G401 (cell line): ENCODE measurements around the gene PGC. TPM values are rescaled to one million over a fixed set of nuclear protein-coding genes. Genes with fewer than 3 reads are reported as not detected.
"Not testable (repeated sequence)": the region's sequence is repeated elsewhere in the genome, so short reads cannot be mapped to it uniquely, and the experiment has no call there.

Source experiments
- DNase-seq: peaks from one replicate; pipeline ENCODE4 v3.0.0-alpha.2; 2015; ENCODE audit warnings: low spot score
- in situ Hi-C: cut with HindIII; loops from 2 replicates; pipeline ENCODE4 v1.10.0; 2016; ENCODE audit warnings: low sequenced_read_pairs, mixed read lengths
- total RNA-seq: library from RNA; depleted of rRNA; stranded (reverse); fragments of >200 nt; shearing (Covaris generic); gene quantifications from 2 replicates; pipeline ENCODE4 v1.2.3, GENCODE V29; 2014

The PGC gene
- total RNA-seq, 1 experiment from 2014 or later: not detected

DNA sequence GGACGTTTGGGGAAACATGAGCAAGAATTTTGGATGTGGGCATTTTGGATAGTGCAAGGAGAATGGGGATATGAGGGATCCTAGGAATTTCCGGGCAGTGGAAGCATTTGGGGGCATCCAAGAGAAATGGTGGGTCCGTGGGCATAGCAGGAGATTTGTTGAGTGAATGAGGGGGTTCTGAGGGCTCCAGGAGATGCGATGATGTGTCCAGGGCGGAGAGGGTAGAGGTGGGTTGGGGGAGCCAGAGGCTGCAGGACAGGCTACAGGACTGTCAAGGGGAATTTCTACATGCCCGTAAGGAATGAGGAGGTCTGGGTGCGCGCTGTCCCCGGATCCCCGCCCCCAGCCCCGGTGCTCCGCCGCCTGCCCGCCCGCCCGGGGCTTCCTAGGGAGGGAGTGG, 32.1 kb upstream of the PGC start:
- peak; percentile 13 for DNase-seq
- in situ Hi-C loops: loop anchor here (25.0 kb wide), 1 partner anchor 258 kb away; no protein-coding TSS in a partner anchor

DNA sequence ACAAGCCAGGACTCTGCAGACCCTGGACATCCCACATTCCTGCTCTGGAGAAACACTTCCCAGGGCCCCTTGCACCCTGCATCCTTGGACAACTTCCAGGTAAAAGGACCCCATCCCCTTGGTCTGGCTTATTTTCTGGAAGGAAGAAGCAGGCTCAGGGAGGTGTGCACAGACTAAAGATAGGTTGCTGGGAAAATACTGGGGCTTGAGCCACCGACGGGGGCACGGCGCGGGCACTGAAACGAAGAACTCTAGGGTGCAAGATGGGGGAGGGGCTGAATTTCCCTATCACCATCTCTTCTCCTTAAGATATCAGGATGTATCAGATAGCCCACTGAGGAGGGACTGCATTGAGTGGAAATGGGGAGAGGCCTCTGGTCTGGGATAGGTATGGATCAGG, 31.7 kb upstream of the PGC start:
- in situ Hi-C loops: loop anchor here (25.0 kb wide), 1 partner anchor 258 kb away; no protein-coding TSS in a partner anchor
- DNase-seq: no peak

DNA sequence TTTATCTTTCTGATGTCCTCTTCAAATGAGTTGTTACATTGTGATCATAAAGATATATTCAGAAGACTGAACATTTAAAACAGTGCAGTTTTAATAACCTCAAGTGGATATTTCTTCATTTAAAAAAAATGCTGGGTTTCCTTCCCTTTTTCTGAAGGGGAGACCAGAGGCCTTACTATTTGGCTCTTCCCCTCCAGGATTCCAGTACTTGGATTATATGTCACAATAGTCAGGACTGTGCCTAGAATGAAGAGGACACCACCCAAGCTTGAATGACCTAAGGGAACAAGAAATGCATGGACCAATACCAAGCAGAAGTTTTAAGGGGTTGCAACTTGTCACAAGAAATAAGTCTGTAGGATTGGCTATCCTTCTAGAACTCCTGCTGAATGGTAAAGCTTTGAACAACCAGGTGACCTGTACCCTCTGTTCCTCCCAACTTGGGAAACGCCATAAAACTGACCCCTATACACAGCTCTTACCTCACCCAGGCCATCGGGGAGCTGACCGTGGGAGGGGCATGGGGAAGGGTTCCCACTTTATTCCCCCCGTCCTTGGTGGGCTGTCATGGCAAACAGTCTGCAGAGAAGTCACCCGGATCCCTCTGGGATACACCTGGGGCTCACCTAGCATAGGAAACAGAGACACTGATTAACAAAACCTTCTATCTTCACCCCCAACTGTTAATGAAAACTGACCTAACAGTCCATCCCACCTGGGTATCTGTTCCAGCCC, 30.5 kb upstream of the PGC start:
- DNase-seq: no peak
- in situ Hi-C loops: loop anchor here (25.0 kb wide), 1 partner anchor 260 kb away; no protein-coding TSS in a partner anchor

DNA sequence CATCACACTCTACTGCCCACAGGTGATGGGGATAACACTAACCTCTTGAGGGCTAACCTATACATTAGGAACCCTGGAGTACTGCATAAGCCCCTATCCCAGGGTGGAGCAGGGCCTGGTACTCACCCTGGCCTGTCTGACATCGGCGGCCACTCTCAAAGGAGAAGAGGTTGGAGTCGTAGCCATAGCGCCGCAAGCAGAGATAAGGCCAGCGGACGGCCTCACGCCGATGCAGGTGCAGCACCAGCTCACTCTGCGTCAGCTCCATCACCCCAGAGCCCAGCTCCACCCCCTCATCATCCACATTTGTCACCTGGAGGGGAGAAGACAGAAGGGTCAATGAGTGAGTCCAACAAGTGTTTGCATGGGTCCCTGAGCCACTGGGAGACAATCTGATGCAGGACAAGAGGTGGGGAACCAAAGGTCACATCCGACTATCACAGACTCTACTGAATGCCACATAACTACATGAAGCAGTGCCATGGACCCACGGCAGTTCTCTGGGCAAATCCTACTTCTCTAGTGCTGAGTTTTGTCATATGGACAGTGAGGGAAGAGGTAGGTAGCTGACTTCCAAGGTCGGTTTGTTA, 28.2 kb upstream of the PGC start:
- in situ Hi-C loops: loop anchor here (25.0 kb wide), 1 partner anchor 262 kb away; no protein-coding TSS in a partner anchor
- no peak for DNase-seq

DNA sequence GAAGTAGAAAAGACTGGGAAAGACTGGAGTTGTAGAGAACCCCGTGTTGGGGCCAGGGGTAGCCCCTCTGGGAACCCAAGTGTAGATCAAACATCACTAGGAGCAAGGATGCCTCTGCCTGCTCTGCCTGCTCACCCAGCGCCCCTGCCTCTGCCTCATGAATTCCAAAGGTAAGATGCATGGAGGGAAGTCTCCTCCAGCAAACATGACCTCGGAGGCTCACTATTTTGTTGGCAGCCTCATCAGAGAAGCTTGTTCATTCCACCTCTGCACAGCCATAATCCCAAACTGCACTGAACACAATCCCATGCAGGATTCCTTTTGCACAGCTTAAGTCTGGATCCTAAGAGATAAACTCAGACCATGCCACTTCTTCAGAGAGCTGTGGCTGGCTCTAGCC, 27.6 kb upstream of the PGC start:
- in situ Hi-C loops: loop anchor here (25.0 kb wide), 1 partner anchor 262 kb away; no protein-coding TSS in a partner anchor

DNA sequence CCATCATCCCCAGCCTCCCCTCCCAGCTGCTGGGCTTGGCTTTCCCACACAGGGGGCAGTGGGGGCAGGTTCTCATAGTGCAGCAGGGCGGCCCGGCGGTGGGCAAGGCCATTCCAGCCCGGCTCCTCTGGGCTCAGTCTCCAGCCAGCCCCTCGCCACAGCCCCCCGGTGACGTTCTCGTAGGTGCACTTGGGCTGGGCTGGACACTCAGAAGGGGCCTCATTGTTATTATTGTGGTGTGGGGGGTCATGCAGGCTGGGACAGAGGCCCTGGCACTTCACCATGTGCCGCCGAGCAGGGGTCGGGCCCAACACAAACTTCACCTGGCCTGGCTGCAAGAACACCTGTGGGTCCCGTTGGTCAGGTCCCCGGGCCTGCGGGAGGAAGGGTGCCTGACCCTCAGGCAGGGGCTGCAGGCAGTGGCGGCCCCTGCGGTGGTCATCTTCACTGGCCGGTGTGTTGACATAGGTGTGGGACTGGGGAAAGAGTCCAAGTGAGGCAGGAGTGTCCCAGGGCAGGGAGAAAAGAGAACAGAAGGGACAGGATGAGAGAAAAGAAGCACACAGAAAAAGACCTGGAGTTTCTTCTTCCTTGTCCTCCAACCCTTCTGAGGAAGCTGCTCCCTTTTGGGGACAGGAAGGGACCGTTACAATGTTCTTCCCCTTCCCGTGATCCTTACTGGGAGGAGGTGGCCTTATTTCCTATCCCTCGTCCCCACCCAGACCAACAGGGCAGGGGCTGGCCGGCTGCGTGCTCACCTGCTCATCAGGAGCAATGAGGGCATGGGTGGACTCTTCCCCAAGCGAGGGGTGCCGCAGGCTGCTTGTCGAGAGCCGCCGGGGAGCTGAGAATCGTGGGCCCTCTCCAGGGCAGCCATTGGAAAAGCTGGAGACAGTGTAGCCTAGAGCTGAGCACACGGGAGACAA, 24.1 kb upstream of the PGC start:
- in situ Hi-C loops: no loop called here
- no peak for DNase-seq

More for the DNA sequence above, 27.6 kb upstream of the PGC start:
- no peak for DNase-seq

DNA sequence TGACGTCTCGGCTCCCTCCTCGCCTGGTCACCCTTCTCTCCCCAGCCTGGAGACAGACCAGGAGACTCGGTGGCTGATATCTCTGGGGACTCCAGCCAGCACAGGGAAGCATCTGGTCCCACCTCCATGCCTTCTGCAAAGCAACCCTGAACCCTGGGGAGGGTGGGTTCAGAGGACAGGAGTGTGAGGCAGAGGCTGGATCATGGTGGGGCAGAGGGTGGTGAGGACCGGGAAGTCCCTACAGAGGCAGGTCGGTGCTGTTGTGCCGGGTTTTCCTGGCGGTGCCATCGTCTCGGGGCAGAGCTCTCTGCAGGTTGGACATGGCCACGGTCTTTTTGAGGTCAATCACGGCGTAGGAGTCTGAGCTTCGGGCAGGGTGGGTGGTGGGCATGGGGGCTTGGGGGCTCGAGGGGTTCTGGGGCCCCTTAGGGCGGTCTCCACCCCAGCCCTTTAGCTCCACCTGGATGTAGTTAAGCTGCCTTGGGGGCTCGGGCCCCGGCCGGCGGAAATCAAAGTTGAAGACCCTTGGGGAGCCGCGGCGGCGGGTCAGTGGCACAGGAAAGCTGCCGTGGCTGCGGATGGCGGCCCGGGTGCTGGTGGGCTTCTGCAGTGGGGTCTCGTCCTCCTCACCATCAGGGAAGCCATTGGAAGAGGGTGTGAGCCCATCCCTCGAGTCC, 23.3 kb upstream of the PGC start:
- in situ Hi-C loops: no loop called here

DNA sequence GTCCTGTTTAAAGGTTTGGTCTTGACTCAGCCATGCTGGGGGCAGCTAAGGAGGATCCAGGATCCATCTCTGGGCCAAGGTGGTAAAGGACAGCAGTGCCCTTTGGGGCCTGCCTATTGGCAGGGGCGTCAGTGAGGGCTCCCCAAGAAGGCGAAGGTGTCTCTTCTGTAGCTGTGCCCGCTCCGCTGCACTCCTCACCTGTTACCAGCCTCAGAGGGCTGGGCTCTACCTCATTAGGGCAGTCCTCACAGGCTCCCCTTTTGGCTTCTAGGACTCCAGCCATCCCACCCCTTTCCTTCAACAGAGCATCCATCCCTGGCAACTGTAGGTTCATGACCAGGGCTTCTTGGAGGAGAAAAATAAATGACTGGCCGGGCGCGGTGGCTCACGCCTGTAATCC, 22.2 kb upstream of the PGC start:
- DNase-seq: no peak
- in situ Hi-C loops: no loop called here

More for the DNA sequence above, 23.3 kb upstream of the PGC start:
- DNase-seq: no peak

DNA sequence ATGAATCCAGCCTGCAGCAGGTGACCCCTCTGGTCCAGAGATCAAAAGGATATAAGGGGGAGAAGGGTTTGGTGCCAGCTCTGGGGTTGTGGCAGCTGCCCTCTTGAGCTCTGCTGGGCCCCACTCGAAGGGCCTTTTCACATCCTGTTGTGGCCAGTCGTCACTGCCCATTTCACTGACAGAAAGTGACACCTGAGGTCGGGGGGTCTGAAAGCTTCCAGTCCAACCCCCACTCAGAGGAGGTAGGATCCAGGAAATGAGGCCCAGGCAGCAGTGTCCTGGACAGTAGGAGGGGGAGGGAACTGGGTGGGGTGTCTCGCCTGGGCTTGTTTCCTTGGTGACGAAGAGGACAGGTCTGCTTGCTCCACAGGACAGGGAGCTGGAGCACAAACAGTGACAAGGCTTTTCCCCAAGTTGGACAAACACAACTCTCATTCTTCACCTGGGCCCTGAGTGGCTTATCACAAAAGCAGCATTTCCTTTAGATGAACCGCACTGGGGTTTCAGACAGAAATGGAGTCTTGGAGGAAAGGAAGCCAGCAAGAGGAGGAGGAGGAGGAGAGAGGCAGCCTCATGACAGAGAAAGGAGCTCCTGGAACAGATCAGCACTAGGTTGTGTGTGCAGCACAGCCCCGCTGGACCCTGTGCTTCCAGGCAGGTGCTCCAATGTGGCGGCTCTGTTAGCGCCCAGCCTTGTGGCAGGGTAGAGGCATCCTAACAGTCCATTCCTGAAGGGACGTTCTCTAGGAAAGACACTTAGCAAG, 21.5 kb upstream of the PGC start:
- in situ Hi-C loops: no loop called here

DNA sequence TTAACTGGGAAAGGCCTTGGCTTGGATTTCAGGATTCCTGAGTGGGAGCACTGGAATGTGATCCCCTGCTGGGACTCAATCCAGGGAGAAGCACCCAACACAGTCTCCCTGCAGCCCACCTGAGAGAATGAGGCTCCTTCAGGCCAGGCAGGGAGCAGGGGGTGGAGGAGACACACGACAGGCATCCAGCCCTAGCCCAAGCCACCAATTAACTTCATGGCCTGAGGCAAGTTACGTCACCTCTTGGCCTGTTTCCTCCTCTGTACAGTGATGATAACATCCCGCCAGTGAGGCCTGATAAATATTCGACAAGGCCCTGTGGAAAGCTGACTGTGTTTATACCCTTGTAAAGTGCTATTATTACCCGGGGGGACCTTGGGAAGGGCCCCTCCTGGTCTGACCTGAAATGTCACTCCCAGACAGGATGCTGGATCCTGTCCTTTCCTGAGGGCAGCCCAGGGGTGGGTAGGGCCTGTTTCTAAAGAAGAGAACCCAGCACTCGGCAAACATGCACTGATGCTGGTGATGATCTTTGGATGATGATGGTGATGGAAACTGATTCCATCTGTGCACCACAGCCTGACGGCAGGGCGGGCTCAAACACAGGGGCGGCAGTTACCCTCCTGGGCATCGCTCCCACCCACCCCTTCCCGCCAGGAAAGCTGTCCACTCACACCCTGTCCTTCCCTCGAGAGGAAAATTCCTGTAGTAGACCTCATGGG, 20.1 kb upstream of the PGC start:
- in situ Hi-C loops: no loop called here
- no peak for DNase-seq

More for the DNA sequence above, 21.5 kb upstream of the PGC start:
- no peak for DNase-seq

DNA sequence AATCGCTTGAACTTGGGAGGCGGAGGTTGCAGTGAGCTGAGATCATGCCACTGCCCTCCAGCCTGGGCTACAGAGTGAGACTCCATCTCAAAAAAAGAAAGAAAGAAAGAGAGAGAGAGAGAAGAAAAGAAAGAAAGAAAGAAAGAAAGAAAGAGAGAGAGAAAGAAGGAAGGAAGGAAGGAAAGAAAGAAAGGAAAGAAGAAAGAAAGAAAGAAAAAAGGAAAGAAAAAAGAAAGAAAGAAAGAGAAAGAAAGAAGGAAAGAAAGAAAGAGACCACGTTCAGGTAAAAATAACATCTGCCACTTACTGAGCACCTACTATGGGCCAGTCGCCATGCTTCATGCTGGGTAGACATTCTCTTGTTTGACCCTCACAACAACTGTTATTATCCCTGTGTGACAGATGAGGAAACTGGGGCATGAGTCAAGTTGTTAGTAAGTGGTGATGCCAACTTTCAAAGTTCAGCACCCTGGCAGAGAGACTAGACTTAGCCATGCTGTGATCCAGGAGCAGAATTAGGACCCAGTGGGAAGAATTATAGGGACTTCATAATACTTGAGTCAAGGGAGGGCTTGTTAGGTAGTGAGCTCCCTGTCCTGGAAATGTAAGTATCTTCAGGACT, 19.0 kb upstream of the PGC start:
- DNase-seq, in situ Hi-C loops: not testable (repeated sequence)

DNA sequence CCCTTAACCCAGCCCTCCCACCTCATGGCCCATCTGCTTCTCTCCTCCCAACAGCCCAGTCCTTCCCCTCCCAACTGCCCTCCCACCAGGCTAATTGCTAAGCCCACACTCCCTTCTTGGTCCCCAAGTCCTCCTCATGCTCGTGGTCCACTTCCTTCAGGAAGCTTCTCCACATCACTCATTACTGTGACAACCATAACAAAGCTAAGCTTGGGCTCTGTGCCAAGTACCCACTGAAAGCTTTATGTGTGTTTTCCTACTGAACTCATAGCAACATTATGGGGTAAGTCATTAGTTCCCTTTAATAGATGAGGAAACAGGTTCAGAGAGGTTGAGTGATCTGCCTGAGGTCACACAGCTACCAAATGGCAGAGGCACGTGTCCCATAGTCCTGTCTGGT, 16.3 kb upstream of the PGC start:
- in situ Hi-C loops: no loop called here
- no peak for DNase-seq

DNA sequence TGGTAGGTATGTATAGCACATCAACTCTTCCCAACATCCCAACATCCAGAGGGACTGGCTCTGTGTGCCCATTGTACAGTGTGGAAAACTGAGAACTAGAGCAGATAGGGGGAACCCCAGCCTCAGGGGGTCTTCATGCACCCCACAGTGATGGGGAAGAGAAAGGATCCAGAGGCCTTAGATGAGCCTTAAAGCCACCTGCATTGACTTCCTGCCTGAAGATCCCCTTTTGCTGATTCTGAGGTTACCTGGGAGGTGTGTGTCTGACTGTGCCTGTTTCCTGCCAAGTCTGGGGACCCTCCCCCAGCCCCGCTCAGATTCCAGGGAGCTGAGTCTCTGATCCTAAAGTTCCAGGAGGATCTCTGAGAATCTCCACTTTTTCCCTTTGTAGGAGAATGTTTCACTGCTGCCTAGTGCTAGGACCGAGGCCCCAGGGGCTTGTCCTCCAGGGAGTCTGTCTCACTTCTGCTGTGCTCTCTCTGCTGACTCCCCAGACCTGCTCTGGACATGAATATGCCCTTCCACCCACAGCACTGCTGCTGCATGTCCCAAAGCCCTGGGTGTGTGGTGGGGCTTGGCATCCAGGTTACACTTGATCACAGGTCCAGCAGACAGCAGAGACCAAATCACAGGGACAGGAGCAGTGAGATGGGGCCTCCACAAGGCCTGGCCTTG, 12.8 kb upstream of the PGC start:
- in situ Hi-C loops: no loop called here
- DNase-seq: no peak

DNA sequence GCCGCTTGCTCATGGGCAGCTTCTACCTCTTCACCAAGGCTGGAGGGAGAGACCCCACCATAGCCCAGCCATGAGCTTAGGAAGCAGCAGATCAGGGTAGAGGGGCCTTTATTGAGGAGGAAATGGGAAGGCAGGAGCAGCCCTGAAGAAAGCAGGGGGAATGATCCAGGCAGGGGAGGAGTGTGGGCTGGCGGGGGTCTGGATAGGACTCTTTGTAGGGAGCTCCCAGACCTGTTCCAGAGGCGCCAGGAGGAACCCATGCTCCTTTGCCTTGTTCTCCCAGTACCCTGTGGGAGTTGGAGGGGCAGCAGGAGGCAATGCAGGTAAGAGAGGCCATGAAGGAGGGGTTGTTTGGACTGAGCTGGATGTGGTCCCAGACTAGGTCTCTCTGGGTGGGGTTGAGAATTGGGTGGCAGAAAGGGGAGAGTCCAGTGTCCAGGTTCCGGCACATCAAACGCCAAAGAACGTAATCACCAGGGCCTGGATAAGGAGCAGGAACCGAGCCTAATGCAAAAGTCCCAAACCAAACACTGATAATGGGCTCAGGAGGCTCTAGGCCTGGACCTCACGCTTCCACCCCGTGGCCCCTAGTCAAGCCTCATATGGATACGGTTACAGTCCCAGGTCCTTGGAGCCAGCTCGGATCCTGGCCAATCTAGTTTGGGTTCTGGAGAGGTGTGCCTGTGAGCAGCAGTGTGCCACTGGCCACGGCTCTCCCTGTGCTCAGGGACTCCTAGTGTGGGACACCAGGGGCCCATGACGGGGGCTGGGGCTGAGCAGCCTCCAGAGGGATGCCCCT, 12.1 kb upstream of the PGC start:
- DNase-seq: no peak
- in situ Hi-C loops: no loop called here

DNA sequence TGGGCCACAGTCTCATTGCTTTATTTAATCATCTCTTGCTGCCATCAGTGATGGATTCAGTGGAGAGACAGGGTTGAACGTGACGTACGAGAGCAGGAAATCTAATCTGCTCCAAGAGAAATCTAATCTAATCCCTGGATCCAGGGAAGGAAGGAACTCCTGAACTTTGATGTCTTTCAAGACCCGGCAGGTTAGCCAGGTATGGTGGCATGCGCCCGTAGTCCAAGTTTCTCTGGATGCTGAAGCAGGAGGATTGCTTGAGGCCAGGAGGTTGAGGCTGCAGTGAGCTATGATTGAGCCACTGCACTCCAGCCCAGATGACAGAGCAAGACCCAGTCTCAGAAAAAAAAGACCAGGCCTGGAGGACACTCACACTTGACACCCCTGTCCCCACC, 11.4 kb upstream of the PGC start:
- in situ Hi-C loops: no loop called here
- DNase-seq: no peak

DNA sequence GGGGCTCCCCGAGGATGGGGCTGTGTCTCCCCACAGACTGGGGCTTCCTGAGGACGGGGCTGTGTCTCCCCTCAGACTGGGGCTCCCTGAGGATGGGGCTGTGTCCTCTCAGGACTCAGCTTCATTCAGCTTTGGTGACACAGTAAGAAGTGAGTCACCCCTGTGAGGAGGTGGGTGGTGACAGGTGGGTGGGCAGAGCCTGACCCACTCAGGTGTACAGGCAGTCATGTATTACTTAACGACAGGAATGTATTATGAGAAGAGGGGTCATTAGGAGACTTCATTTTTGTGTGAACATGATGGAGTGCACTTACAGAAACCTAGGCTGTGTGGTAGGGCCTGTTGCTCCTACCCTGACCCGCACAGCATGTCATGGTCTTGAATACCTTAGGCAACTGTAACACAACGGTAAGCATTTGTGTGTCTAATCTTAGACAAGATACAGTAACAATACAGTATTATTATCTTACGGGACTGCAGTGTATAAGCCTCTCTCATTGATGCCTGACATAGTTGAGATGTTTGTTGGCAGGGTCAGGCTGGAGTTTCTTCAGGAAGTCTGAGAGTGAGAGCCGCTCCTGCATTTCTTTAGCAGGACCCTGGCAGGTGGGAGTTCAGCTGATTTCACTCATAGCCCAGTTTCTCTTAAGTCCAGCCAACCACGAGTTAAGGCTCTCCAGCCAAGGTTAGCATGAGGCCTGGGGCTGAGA, 10.9 kb upstream of the PGC start:
- in situ Hi-C loops: no loop called here
- no peak for DNase-seq
